KBM-7 (cell line): ENCODE data around the gene MTMR10.
A peak's percentile ranks its signal among the peaks of the same experiment; 100 is the strongest.

Source experiments
- DNase-seq: peaks from one replicate; pipeline ENCODE4 v3.0.0-alpha.2; 2015
- in situ Hi-C: fragments of 300-500 bp; cut with MboI; formaldehyde crosslinking; loops from 2 replicates; pipeline ENCODE4 v1.14.3; 2020; ENCODE audit warnings: low sequenced_read_pairs, low pct_unique_long_range_greater_than_20kb, mixed read lengths

The MTMR10 gene

DNA sequence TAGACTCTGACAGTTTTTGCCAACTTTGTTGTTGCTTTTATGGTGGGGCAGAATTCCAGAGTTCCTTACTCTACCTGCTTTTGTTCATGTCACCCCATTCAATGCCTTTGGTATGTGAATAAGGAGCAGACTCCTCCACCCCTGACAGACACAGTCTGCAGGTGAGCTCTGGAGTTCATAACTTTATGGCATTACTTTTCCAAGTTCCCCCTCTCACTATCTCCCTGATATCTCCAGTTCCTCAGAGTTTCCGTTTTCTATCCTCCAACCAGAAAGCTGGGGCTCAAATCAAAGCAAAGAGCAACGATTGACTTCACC is 23.1 kb upstream of the MTMR10 start:
- DNase-seq: no peak
- in situ Hi-C loops: no loop called here

DNA sequence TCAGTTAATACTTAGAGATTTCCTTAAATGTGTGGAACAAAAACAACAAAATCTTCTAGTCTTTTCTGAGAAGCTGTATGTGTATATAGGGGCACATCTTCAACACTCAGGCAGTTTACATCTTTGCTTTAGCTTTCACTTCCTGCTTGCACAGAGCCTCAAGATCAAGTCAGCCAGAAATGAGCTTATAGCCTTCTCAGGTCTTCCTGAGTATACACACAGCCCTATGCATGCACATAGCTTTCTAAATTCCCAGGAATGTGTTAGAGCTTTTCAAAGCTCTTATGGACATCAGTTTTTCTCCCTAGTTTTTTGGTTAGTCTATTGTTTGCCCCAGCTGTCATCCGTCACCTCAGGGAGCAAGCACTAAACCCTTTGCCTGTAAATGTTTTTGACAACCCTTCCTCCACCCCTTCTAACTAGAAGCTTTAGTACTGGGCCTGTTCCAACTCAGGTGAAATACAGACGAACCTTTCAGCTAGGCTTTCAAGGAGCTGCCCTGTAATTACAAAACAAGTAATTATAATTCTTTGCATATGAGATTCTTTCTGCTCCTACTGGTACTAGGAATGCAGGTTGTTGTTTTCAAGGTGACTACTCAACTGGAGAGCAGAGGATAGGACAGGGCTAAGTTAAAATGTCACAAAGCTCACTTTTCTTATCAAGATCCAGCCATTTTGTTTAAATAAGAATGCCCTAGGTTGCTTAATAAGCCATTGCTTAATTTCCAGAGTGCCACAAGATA is 22.6 kb upstream of the MTMR10 start:
- DNase-seq: no peak
- in situ Hi-C loops: no loop called here

DNA sequence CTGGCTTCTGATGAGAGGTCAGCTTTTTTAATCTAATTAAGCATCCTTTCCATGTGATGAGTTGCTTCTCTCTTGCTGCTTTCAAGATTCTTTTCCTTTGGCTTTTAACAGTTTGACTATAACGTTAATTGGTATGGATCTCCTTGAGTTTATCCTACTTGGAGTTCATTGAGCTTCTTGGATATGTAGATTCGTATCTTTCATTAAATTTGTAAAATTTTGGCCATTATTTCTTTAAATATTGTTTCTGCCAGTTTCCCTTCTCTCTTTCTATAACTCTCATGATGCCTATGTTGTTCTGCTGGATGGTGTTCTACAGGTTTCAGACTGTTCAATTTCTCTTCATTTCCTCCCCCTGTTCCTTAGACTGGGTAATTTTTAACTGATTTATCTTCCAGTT is 21.0 kb upstream of the MTMR10 start:
- in situ Hi-C loops: no loop called here
- no peak for DNase-seq

DNA sequence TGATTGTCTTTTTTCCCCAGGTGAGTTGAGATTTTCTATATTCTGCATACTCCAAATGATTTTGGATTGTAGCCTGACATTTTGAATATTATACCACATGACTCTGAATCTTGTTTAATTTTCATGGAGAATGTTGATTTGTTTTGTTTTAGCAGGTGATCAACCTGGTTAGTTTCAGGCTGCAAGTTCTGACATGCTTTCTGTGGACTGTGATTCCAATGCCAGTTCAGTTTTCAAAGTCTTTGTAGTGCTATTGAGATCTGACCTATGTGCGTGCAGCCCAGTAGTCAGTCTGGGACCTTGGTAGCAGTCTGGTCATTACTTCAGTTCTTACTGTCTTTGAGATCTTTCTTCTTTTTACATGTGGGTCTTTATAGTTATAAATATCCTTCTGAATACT is 18.6 kb upstream of the MTMR10 start:
- in situ Hi-C loops: no loop called here
- DNase-seq: no peak

DNA sequence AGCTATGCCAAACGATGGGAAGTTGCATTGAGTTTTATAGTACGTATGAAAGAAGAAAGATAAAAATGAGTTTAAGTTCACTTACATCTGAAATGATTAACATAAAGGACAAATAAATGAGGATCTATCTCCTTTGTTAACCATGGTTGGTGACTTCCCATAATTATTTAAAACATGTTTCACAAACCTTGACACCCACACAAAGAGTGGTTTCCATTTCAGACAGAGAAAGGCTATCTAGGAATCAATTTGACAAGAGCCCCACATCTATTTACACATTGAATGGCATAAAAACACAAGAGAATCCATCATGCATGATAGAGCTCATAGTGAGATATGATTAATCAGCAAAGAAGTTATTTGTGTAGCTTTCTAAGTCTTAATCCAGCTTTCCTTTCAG is 14.2 kb upstream of the MTMR10 start:
- in situ Hi-C loops: no loop called here

DNA sequence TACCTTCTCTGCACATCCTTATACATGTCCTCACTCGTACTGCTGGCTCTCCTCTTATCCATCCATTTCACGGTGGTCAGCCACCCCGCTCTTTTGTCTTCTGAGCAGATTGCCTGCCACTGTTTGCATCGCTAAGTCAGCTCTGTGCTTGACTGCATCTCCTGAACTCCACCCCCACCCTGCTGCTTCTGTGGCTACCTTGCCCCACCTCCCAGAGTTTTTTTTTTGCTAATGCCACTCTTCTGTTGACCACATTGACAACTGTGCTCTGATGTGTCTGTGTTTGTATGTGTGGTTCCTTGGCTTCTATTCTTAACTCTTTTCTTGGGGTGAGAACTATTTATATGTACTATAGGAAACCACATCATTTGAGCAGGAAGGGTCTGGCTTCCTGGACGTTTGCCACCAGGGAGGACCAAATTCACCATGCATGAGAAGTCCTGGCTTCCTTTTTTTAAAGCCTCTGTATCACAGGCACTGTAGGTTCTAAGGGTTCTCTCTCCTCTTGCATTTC is 12.8 kb upstream of the MTMR10 start:
- in situ Hi-C loops: no loop called here
- peak; percentile 100 for DNase-seq

More for the DNA sequence above, 14.2 kb upstream of the MTMR10 start:
- no peak for DNase-seq

DNA sequence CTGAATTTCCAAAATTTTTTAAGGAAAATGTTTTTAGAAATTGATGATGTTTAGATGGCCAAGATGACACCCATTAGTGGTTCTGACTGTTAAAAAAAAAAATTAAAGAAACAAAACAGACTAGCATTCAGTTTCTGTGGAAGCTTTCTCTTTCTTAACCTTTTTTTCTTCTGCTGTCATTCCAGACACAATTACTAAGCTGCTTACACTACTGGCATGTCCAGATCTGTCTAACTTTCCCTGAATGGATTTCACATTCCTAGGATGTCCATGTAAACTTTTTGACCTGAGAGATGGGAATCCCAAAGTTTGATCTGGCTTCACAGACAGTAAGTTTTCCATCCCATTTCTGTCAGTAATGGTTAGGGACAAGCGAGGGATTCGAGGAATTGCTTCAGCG is 10.3 kb upstream of the MTMR10 start:
- no peak for DNase-seq
- in situ Hi-C loops: no loop called here

DNA sequence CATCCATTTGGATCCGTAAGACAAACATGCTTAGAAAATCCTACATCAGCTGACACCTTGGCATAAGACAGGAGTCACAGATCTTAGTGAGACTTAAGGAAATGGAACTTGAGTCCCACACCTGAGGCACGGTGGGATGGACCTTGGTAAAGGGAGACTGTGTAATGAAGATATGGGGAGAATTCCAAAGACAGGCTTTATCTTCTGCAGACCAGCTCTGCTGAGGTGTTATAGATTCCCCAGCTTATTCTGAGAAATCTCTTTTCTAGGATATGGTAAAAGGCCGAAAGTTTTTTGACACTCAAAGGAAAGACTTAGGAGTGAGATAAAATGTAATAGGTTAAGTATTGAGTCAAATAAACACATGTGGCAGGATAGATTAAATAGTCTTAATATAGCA is 8.3 kb upstream of the MTMR10 start:
- in situ Hi-C loops: no loop called here
- no peak for DNase-seq

DNA sequence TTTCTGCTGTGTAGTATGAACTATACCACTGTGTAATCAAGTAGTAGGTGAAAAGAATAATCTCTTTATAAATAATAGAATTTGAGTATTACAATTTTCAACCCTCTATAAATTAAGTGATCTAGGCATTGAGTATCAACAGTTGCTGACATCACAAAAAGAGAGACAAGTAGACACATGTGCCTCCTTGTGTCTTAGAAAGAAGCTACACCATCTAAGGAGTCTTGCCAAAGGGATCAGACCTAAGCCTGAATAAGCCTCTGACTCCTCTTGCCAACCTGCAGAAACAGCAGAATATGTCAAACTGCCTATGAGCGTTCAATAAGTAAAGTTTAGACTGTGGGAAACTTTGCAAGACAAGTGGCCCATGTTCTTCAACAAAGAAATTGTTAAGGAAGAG is 5.8 kb upstream of the MTMR10 start:
- no peak for DNase-seq
- in situ Hi-C loops: no loop called here

DNA sequence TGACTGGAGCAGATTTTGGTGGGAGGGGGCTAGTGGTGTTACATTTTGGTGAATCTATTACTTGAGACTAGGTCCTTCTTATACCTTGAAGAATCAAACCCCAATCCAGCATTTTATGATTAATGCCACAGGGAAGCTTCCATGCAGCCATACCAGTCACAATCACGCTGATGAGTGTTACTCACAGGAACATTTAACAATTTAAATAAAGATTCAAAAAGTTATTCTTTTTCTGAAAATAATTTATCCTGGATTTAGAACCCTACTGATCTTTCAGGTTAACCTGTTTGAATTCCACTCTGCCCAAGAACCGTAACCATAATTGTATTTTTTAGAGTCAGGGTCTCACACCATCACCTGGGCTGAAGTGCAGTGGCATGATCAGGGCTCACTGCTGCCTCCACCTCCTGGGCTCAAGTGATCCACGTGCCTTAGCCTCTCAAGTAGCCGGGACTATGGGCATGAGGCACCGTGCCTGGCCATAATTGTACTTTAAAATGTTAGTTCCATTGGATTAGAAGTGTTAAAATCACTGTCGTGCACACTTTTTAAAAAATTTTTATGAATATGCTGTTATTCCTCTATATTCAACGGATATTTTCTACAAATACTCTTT is 929 bp upstream of the MTMR10 start:
- DNase-seq: no peak
- in situ Hi-C loops: no loop called here

DNA sequence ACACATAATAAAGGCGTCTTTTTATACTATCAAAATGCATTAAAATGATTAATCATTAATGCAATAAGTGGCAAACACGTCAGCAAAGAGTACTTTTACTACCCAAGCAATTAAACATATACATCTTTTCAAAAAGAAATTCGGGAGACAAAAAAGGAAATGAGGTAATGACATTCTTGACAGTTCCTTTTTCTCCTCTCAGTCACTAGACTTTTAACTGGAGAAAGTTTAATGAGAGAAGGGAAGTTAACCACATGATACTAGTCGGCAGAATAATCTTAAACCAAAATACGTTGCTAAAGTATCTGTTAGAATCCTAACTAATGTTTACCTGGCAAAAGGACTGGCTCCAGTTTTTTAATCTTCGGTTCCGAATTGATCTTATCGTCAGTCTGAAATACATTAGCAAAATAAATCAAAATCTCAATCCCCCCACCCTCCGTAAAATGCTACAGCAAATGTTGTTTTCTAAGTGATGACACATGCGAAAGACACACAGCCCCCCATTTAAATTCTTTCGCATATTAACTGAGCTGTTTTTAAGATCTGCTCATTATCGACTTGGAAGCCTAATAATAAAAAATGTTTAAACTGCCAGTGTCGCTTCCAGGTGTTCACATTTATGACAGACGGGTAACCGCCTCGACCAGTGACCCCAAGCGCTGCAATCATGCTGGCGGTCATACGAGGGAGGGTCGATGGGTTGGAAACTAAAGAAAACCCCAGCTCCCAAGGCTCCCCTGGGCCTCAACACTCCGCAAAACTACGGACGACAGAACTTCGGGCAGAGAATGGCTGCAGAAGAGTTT is 778 bp downstream of the MTMR10 start:
- peak; percentile 58 for DNase-seq
- in situ Hi-C loops: no loop called here

DNA sequence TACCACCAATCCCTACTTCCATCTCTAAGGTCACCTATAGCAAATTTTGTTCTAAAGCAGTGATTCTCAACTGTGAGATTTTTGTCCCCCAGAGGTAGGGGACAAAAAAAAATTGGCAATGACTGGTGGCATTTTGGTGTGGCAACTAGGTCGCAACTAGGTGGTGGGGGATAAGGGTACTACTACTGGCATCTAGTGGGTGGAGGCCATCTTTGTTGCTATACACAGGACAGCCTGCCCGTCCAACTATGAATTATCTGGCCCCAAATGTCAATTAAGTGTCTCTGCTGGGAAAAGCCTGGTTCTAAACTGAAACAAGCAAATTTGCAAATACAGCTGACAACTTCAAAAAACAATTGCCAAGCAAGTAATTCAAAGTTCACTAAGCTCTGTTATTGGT is 1.4 kb downstream of the MTMR10 start:
- in situ Hi-C loops: no loop called here
- DNase-seq: no peak

DNA sequence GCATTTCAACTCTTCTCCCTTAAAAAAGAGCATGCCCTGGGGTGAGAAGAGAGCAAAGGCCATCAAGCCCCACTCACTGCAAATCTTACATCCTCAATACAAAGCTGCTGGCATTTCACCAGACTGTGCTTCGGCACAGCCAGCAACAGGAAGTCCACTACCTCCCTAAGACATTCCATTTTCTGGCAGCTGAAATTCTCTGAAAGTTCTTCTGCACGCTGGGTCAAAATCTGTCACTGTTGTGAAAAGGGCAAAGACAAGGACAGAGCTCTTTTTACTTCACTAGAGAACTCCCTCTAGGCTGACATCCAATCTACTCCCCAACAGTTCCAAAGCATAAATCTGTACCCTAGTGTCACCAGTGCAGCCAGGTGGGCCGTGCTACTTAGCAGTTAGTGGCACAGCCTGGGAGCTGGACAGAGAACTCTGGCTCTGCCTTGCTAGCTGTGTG is 6.3 kb downstream of the MTMR10 start:
- in situ Hi-C loops: no loop called here
- DNase-seq: no peak

DNA sequence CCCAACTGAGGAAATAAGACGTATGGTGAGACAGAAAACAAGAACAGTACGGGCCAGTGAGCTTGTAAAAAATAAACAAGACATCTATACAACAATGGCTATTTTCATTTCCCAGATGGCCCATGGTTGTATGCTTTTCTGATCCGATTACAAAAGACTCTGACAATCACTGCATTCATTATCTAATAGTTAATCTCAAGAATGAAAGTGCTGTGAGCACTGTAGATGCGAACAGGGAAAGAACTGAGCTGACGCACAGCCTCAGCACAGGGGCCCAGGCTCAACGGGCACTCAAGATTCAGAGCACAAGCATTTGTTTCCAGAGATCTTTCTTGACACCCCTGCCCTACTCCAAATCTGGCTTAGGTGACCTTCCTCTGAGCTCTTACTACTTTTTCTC is 6.9 kb downstream of the MTMR10 start:
- in situ Hi-C loops: no loop called here
- no peak for DNase-seq

DNA sequence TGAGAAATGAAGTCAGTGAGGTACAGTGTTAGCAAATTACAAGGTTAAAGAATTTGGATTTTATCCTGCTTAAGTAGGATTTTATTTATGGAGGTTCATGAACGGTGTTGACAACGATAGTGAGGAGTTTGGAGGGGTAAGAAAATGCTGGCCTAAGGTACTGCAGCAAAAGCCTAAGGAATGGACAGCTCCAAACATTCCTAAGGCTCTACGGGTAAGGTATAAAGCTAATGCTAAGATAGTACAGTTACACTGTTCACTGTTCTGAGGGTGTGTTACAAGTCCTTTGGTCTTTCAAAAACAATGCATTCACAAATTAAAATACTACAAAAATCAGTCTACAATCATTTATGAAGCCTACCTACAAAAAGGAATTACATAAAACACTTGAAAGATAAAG is 7.3 kb downstream of the MTMR10 start:
- DNase-seq: no peak
- in situ Hi-C loops: no loop called here

DNA sequence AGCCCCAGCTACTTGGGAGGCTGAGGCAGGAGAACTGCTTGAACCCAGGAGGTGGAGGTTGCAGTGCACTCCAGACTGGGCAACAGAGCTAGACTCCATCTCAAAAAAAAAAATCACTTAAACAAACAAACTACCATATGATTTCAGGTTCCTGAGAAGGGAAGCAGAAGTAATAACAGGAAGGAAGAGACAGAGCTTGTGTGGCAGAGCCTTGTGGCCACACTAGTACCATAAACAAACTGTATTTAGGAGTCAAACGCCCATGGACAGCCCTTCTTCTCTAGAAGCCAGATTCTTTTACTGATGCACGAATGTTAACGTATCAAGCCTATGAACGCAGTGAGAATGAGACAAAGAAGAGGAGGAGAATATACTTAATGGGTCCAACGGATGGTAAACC is 12.0 kb downstream of the MTMR10 start:
- in situ Hi-C loops: no loop called here
- peak; percentile 59 for DNase-seq

DNA sequence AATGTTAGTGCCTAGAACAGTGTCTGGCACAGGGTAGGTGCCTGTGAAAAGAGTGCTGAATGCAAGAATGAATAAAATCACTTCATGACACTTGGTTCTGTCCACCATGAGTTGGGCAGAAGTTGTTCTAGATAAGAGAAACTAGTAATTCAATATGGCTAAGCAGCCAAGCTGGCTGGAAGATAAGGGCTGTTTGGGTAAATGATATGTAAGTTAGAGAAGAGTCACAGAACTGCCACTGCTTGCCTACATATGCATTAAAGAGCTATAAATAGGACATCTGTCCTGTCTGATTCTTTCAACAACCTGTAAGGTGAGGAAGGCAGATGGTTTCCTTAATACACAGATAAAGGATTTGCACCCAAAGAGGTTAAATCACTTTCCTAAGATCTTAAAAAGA is 13.1 kb downstream of the MTMR10 start:
- in situ Hi-C loops: no loop called here
- peak; percentile 18 for DNase-seq

DNA sequence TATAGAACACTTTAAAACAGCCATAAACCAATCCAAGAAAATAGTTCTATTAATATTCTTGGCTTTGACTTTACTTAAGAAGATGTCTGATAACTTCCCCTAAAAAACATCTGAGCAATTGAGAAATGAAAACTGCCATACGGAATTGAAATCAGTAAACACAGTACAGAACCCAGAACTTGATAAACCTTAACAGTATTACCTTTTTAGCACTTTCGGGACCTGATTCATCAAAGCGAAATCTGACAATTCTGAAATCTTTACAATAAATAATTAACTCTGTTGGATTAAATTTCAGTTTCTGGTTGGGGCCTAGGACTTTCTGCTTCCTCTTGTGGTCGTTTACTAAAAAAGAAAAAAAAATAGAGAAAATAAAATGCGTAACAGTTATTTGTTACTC is 17.3 kb downstream of the MTMR10 start:
- in situ Hi-C loops: no loop called here
- DNase-seq: no peak

DNA sequence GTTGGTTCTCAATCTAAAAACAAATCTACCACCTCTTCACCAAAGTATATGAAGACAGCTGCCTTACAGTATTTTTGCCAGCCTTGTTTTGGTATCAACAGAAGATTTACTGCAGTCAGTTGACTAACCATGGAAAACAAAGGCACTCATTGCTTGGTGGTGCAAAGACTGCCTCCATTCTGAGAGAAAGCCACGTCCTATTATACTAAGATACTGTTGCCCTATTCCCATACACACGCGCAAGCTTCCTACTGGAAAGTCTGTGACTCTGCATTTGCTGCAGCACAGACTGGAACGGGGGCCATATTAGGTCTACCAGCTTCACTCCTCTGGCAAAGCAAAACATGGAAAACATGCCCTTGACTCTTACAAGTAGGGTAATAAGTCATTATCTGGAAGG is 18.0 kb downstream of the MTMR10 start:
- DNase-seq: no peak
- in situ Hi-C loops: no loop called here

DNA sequence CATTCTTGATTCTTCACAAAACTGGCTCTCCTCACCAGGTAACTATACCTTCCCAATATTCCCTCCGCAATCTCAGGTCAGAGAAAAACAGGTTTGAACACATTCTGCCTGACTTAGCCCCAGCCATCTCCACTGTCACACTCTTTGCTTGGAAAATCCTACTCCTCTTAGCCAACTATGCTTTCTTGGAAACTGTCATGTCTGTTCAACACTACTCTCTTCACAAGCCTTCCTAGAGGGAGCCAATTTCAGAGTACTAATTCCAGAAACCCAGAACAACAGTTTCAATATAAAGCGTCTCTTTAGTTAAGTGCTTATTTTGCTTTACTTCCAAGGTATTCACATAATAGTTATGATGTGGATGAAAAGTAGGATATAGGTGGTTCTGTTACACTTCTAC is 21.7 kb downstream of the MTMR10 start:
- no peak for DNase-seq
- in situ Hi-C loops: no loop called here
